HL-60/S4 (cell line): Measurements from ENCODE around the gene SLC36A3.
"Not testable (repeated sequence)": the region's sequence is repeated elsewhere in the genome, so short reads cannot be mapped to it uniquely, and the experiment has no call there.

Experiments
- in situ Hi-C: fragments of 300-500 bp; cut with MboI; formaldehyde crosslinking; loops from 2 replicates; pipeline ENCODE4 v1.14.3; 2022; ENCODE audit warnings: low sequenced_read_pairs

SLC36A3 gene

DNA sequence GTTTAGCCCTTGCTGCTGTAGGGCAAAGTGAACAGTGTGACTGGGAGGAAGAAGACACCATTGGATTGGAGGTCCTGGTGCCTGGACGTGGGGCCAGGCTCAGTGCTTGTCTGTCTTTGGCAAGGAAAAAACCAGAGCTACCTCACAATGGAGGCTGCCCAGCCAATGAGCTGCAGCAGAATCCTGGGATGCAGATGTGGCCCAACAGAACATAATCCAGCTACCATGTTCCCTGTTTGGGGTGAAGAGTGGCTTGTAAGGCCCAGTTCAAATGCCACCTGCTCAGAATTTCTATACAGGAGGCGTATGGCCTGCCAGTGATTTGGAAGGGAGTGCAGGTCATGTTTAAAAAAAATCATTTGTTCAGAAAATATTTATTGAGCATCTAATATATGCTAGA, at the start of gene SLC36A3:
TSS of gene SLC36A3 (minus strand) at position 101 of the 400 bp plus-strand sequence. CDS start 412 bp downstream, outside the sequence.
- in situ Hi-C loops = no loop called here

- in situ Hi-C loops = no loop called here
Measured at GRCh38 chr5:151351671-151352070, 48.1 kb upstream of the SLC36A3 start.

DNA sequence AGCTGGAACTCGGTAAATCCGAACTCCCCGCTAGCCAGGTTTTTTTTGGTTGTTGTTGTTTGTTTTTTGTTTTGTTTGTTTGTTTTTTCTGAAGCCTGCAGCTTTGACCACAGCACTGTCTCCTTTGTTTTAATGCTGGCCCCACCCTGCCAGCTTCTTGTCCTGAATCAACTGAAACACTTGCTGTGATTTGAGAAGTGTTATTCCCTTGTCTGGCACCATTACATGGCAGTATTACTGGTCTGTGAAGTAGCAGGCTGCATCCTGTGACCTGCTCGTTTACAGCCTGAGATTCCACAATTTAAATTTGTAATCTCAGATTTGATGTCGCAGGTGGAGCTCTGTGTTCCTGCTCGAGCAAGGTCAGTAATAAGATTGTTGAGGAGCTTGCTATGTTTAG, 45.2 kb upstream of the SLC36A3 start:
- in situ Hi-C loops = no loop called here

- in situ Hi-C loops = no loop called here
Measured at GRCh38 chr5:151347369-151347768, 43.8 kb upstream of the SLC36A3 start, which contains the start of gene SLC36A2. Gene SLC36A2, minus strand, starts transcription at chr5:151347559. Its CDS starts 99 bp downstream, at chr5:151347460.

DNA sequence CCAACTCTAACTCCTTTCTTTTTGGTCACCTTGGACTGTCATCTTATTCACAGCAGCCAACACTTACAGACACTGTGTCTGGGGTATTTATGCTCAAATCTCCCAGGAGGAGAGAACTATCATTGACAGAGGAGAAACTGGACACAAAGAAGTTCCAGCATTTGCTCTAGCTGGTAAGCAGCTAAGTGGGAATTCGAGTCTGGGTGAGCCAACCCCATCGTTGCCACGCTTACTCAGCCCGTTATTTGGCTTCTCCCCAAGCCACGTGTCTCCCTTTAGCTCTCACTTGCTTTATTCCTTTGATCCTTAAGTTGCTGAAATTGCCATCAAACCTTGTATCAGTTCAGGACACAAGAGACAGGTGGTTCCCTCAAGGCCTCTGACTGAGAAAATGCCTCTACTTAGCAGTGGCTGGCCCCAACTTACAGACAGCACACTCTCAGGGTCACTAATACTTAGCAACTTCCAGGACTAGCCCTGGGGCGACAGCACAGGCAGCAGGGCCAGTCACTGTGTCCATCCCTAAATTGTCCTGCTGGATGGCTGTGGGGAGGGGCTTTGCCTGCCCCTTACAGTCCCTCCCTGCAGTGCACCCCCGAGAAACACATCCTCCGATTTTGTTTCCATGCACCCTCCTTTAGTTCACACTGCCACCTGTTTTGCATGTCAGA, 42.4 kb upstream of the SLC36A3 start:
- in situ Hi-C loops = no loop called here

DNA sequence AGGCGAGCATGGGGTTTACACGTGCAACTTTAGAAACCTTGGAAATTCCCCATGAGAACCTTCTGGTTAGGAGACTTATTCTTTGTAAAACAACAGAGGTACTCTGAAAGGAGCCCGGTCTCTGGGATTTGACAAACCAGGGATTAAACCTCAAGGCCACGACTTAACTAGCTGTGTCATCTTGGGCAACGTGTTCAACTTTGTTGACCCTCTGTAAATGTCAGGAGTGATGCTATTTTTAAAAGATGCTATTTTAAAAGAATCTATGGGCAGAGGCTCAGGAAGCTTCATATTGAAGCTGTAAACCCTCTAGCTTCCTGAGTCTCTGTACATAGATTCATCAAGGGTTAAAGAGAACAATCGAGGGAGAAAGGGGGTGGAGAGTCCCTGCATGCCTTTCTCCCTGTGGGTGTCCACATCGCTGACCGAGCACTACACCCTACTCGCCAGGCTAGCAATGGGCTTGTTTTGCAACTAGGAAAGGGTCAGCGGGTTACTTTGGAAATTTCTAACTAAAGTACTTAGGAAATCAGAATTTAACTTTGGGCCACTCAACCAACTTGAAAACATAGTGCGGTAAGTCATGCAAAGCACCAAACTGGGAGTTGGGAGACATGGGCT, 41.7 kb upstream of the SLC36A3 start:
- in situ Hi-C loops = no loop called here

DNA sequence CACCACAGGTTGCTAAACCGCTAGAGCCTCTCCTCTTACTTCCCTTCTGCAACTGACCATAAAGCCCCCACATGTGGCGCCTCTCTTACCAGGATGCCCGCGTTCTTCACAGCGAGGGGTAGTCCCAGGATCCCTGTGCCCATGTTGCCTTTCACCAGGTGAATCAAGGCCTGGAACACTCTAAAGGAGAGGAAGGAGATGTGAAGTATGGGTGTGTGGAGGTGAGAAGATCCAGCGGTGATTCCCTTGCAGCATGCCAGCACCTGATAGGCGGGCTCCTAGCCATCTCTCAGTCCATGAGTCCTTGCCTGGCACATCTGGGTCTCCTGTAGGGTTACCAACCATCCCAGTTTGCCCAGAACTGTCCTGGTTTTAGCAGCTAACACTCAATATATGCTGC, 40.5 kb upstream of the SLC36A3 start:
- in situ Hi-C loops = no loop called here

- in situ Hi-C loops = no loop called here
Measured at GRCh38 chr5:151340004-151340403, 36.4 kb upstream of the SLC36A3 start.

DNA sequence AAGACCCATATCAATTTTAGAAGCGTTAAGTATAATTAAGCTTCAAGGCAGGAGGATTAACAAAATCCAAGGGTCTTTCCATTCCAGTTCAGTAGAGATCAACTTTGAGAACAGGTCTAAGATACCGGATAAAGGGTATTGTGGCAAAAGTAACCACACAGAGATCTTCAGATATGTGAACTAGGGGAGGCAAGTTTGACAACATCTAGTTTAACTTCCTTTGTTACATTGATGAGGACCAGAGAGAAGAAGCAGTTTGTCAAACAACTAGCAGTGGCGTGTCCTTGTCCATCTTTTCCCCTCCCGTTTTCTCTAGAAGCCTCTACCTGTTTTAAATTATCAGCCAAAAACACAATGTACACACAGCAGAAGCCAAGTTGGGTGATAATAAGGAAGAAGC, 35.2 kb upstream of the SLC36A3 start:
- in situ Hi-C loops = no loop called here

- in situ Hi-C loops = no loop called here
Measured at GRCh38 chr5:151332857-151333256, 29.3 kb upstream of the SLC36A3 start.

DNA sequence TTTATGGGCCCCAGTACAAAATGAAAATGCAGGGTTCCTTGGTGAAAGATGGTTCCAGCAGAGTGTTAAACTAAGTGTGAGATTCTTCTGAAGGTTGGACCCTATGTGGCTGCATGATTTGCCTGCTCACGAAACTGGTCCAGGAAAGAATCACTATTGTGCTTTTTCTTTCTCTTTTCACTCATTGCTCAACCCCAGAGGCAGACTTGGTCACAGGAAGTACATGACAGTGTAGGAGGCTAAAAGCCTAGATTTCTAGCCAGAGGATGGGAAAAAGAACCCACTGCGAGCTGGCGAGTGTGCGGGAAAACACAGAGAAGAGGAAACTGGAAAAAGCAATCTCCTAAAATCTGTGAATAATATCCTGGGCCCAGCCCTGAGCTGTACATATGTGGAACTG, 25.2 kb upstream of the SLC36A3 start:
- in situ Hi-C loops = no loop called here

- in situ Hi-C loops = no loop called here
Measured at GRCh38 chr5:151327585-151327984, 24.0 kb upstream of the SLC36A3 start.

DNA sequence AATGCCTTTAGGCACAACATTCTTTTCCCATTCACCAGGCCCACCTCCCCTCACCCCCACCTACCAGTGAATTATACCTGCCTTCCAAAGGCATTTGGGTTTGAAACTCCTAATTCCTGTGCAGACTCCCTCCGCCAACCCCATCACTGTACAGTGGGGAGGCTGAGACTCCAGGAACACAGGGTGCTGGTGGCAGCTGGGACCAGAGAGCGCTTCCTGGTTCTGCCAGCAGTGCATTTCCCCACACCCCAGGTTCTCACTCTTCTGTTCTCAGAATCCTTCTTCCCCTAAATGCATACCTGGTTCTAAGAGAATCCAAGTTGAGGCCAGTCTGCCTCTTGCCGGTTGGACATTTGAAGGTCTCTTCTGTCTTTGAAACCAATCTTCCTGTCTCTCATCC, 22.7 kb upstream of the SLC36A3 start:
- in situ Hi-C loops = no loop called here

DNA sequence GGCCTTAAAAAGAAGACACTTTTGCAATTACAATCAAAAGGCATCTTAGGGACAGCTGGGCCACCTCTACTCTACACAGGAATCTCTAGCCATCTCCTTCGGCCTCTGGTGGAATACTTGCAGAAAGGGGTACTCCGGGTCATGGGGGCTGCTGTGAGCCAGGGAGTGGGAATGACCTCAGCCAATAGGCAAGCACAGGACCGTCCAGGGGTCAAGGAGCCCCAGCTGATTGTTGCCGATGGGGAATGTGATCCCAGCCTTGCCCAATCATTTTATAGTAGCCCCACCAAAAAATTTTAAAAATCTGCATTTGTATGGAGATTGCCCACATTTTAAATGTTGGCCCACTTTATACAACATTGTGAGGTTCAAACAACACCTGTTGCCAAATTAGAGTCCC, 16.9 kb upstream of the SLC36A3 start:
- in situ Hi-C loops = no loop called here

DNA sequence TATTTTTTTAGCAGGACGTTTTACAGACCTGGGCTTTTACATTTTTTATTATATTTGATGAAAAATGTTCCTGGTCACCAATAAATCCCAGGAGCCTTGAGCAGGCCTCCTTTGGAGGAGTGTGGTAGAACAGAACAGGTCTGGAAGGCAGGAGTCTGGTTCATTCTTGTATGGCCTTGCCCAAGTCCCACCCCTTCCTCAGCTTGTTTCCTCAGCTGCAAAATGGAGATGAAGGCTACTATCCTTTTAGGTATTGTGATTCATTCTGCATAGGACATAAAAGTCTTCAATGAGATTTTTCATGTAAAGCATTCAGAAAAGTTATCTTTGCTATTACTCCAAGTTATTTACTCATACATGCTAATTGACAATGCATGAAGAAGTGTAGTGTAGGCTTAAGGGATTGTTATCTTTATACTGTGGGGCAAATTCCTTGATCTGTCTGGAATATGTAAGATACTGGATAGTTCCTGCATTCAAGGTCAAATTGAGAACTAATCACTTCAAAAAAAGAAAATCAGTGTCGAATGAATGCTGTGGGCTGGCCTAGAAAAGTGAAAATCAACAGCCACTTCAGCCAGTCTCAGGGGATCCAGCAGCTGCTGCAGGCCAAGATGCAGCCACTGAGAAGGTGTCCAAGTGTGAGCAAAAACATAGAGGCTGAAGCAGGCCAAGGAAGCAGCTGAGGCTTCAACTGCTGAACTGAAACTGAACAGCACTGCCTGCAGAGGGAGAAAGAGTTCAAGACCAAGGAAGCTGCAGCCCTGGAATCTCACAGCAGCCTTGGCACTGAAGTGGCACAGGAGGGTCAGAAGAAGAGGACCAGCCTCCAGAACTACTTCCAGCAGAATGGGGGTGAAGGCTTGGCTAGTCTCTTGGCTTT, 15.5 kb upstream of the SLC36A3 start:
- in situ Hi-C loops = no loop called here

DNA sequence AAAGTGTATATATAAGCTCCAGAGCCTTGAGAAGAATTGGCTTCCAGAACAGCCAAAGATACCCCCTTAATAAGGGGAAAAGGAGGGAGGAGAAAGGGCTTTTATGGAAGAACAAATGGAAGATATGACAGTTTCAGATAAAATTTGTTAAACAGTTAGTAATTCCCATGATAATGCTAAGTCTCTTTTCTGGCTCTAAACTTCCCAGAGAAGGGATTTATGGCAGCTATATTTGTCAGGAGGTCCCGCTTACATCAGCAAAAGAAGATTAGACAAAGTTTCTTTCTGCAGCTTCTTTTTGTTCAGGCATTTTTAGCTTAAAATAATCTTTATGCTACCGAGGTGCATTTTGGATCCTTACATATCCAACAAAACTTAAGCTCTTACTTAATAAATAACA, 14.3 kb upstream of the SLC36A3 start:
- in situ Hi-C loops = no loop called here

DNA sequence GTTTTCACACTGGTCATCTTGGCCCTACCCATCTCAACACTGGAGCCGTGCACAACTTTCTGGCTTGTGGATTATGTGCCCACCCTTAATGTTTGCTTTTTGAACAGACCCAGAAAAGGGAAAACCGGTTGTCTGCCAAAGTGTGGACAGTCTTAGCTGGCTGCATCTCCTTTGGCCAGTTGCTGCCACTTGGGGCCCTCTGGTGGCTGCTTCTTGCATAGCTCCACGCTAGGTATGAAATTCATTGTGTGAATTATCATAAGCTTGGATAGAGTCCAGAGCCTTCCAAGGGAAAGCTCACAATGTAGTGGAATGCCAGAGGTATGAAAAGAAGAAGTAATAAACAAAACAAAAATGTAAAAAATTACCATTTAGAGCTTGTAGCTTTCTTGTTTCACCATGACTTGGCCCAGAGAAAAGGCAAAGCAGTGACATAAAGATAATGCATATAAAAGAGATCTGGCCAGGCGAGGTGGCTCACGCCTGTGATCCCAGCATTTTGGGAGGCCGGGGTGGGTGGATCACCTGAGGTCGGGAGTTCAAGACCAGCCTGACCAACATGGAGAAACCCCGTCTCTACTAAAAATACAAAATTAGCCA, 12.5 kb upstream of the SLC36A3 start:
- in situ Hi-C loops = no loop called here

- in situ Hi-C loops = no loop called here
Measured at GRCh38 chr5:151313357-151313756, 9.8 kb upstream of the SLC36A3 start.

- in situ Hi-C loops = no loop called here
Measured at GRCh38 chr5:151312756-151313324, 9.3 kb upstream of the SLC36A3 start.

DNA sequence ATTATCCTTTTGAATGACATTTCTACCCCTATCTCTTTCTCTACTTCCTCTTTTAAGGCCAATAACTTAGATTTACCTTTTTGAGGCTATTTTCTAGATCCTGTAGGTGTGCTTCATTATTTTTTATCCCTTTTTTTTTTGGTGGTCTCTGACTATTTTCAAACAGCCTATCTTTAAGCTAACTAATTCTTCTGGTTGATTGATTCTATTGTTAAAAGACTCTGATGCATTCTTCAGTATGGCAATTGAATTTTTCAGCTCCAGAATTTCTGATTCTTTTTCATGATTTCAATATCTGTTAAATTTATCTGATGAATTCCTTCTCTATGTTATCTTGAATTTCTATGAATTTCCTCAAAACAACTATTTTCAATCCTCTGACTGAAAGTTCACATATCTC, 7.4 kb upstream of the SLC36A3 start:
- in situ Hi-C loops = no loop called here

GRCh38 chr5:151309821-151310220, 6.3 kb upstream of the SLC36A3 start:
- in situ Hi-C loops = not testable (repeated sequence)
